ENCODE measurements around the gene GDAP2.
A peak's percentile ranks its signal among the peaks of the same experiment; 100 is the strongest.
"Not testable (repeated sequence)": the region's sequence is repeated elsewhere in the genome, so short reads cannot be mapped to it uniquely, and the experiment has no call there.

Gene GDAP2

DNA sequence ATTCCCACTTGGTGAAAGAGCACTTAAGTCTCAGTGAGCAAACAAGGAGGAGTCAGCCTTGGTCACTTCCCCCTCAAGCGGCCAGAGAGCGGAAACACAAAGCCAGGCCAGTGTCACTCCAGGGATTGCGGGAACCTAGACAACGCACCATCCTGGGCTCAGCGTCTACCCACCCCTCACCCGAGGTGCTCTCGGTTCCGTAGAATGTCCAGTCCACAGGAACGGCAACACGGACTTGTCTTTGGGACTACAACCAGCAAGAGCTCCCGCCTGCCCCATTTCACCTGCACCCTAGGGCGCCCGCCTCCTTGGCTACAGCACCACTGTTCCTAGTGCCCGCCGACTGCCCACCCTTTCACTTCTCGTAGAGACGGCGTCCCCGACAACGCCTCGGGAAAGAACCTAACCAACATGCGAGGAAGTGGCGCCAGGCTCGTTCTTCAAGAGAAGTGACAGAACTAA, 509 bp downstream of the GDAP2 start:
- H3K4me3 Mint-ChIP-seq = peak overlapping the region; percentile 90
- peaks cover 30% of the 10 kb centered on the region for H3K36me3 Mint-ChIP-seq (ENCODE audit: low read depth)
- intact Hi-C loops (cut with micrococcal nuclease) = loop anchor here (2.0 kb wide), 1 partner anchor 1212 kb away; the partner anchor contains the start of gene WARS2
- H3K27ac Mint-ChIP-seq = peak overlapping the region; percentile 98
- H3K4me1 Mint-ChIP-seq (ENCODE audit: low read depth) = peaks cover 53% of the 10 kb centered on the region
- no peaks in the 10 kb centered on the region for H3K27me3 Mint-ChIP-seq
- H3K9me3 Mint-ChIP-seq = no peaks in the 10 kb centered on the region

DNA sequence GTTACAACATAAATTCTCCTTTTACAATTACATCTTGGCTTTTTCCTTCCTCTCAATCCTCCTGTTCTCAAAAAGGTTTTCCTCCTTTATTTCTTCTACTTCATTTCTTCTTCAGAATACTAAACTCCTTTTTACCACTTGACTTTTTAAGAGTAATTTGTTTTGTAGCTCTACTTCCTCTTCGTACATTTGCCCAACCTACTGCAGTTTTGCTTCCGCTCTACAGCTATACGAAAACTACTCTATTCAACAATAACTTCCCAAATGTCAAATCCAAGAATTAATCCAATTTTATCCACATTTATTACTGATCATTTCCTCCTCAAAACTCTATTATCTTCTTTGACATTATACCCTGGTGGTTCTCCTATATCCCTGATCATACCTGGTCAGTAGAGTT, 3.4 kb downstream of the GDAP2 start:
- no peaks in the 10 kb centered on the region for H3K27me3 Mint-ChIP-seq
- peaks cover 33% of the 10 kb centered on the region for H3K36me3 Mint-ChIP-seq (ENCODE audit: low read depth)
- intact Hi-C loops (cut with micrococcal nuclease) = no loop called here
- peak overlapping the region; percentile 62 for H3K4me3 Mint-ChIP-seq
- H3K4me1 Mint-ChIP-seq (ENCODE audit: low read depth) = peaks cover 47% of the 10 kb centered on the region
- H3K9me3 Mint-ChIP-seq = no peaks in the 10 kb centered on the region
- H3K27ac Mint-ChIP-seq = peak overlapping the region; percentile 80

DNA sequence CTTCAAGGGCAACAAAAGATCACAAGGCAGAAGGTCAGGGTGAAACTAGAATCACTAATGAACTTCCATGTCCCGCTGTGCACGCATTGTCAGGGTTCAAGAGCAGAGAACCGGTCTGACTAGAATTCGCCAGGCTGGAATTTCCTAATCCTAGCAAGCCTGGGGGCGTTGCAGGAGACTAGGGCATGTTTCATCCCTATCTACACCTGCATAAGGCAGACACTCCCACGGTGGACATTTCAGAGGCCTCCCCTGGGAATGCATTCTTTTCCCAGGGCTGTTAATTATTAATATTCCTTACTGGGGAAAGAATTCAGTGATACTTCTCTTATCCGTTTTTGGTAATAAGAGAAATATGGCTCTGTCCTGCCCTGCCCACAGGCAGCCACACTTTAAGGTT, 6.7 kb downstream of the GDAP2 start:
- H3K27me3 Mint-ChIP-seq; H3K9me3 Mint-ChIP-seq; H3K27ac Mint-ChIP-seq; H3K4me3 Mint-ChIP-seq; intact Hi-C loops (cut with micrococcal nuclease): not testable (repeated sequence)
- peaks cover 41% of the 10 kb centered on the region for H3K36me3 Mint-ChIP-seq (ENCODE audit: low read depth)
- peaks cover 28% of the 10 kb centered on the region for H3K4me1 Mint-ChIP-seq (ENCODE audit: low read depth)

DNA sequence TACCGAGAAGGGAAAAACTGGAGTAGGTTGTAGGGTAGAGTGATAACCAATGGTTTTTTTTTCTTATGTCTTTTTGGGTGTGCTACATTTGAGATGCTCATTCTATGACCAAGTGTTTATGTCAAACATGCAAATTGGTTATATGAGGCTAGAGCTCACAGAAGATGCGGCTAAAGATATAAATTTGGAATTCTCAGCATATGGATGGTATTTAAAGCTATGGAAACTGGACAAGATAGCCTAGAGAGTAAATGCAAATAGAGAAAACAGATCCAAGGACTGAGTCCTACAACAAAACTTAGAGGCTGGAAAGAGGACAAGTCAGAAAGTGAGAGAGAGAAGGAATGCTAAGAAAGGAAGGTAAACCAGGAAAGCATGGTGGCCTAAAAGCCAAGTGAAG, 7.4 kb downstream of the GDAP2 start:
- no peak overlapping the region for H3K4me3 Mint-ChIP-seq
- peaks cover 27% of the 10 kb centered on the region for H3K4me1 Mint-ChIP-seq (ENCODE audit: low read depth)
- H3K9me3 Mint-ChIP-seq = no peaks in the 10 kb centered on the region
- intact Hi-C loops (cut with micrococcal nuclease) = no loop called here
- no peak overlapping the region for H3K27ac Mint-ChIP-seq
- peaks cover 47% of the 10 kb centered on the region for H3K36me3 Mint-ChIP-seq (ENCODE audit: low read depth)
- no peaks in the 10 kb centered on the region for H3K27me3 Mint-ChIP-seq

DNA sequence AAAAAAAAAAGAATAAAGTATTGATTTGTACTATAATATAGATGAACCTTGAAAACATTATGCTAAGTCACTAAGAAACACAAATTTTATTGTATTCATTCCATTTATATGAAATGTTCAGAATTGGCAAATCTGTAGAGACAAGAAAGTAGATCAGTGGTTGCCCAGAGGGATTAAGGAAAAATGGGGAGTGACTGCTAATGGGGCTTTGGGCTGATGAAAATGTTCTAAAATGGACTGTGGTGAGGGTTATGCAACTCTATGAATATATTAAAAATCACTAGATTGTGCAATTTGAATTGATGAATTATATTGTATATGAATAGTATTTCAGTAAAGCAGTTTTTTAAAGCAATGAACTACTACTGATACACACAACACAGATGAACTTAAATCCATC, 10.0 kb downstream of the GDAP2 start:
- H3K36me3 Mint-ChIP-seq (ENCODE audit: low read depth) = peaks cover 73% of the 10 kb centered on the region
- H3K4me3 Mint-ChIP-seq = no peak overlapping the region
- no peaks in the 10 kb centered on the region for H3K9me3 Mint-ChIP-seq
- peaks cover 14% of the 10 kb centered on the region for H3K4me1 Mint-ChIP-seq (ENCODE audit: low read depth)
- no peaks in the 10 kb centered on the region for H3K27me3 Mint-ChIP-seq
- no peak overlapping the region for H3K27ac Mint-ChIP-seq
- intact Hi-C loops (cut with micrococcal nuclease) = no loop called here

DNA sequence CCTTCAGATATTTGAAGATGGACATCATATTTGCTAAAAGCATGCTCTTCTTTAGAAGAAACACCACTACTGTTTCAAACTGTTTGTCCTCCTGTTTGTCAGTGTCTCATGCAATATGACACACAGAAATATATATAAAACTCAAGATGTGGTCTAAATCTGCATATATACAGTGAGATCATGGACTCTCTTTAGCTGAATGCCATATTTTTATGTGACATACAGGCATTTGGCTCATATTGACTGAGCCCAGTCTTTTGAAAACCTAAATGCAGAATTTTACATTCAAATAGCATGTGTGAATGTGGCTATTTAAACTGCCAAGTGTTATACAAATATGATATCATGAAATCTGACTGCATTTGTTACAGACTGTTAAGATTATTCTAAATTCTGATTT, 18.4 kb downstream of the GDAP2 start:
- H3K4me1 Mint-ChIP-seq (ENCODE audit: low read depth) = peaks cover 7% of the 10 kb centered on the region
- H3K36me3 Mint-ChIP-seq (ENCODE audit: low read depth) = peaks cover 76% of the 10 kb centered on the region
- intact Hi-C loops (cut with micrococcal nuclease) = no loop called here
- H3K27me3 Mint-ChIP-seq = no peaks in the 10 kb centered on the region
- H3K4me3 Mint-ChIP-seq = no peak overlapping the region
- H3K27ac Mint-ChIP-seq = no peak overlapping the region
- no peaks in the 10 kb centered on the region for H3K9me3 Mint-ChIP-seq

DNA sequence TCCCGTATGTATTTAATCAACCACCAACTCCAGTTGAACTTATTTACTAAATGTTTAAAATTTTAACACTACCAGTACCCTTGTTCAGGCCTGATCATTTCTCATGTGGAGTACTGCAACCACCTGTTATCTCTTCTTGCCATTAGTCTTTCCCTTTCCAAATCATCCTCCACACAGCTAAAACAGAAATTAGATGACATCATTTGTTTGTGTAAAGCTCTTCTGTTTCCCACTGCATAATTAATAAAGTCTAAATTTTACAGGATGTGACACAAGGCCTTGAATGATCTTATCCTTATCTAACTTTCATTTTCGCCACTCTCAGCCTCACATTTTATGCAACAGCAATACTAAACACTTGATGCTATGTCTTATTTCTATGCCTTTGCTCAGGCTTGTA, 24.4 kb downstream of the GDAP2 start:
- Mint-ChIP-seq H3K27ac (no peak overlapping the region), H3K9me3 (no peaks in the 10 kb centered on the region), H3K4me3 (no peak overlapping the region), H3K4me1 (ENCODE audit: low read depth) (no peaks in the 10 kb centered on the region), H3K36me3 (ENCODE audit: low read depth) (peaks cover 86% of the 10 kb centered on the region), H3K27me3 (no peaks in the 10 kb centered on the region)
- intact Hi-C loops (cut with micrococcal nuclease) = loop anchor here (5.0 kb wide), 1 partner anchor 37 kb away; no protein-coding TSS in a partner anchor

DNA sequence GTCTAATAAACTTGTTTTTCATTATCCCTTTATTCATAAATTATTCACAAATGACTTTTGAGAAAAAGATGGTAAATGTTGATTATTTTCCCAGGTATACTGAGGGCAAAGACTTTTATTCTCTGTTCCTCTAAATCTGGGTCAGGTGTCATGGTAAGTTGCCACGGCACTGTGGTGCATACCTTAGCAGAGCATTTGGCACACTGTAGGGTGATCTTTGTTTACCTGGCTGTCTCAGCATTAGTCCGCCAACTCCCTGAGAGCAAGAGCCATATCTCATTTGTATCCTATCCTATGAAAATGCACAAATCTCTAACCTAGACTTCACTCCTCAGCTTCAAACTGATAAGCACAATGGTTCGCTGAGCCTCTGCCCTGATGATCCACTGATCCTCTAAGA, 24.9 kb downstream of the GDAP2 start:
- H3K27me3 Mint-ChIP-seq = no peaks in the 10 kb centered on the region
- peaks cover 91% of the 10 kb centered on the region for H3K36me3 Mint-ChIP-seq (ENCODE audit: low read depth)
- H3K4me1 Mint-ChIP-seq (ENCODE audit: low read depth) = no peaks in the 10 kb centered on the region
- no peaks in the 10 kb centered on the region for H3K9me3 Mint-ChIP-seq
- intact Hi-C loops (cut with micrococcal nuclease) = no loop called here
- no peak overlapping the region for H3K4me3 Mint-ChIP-seq
- no peak overlapping the region for H3K27ac Mint-ChIP-seq

DNA sequence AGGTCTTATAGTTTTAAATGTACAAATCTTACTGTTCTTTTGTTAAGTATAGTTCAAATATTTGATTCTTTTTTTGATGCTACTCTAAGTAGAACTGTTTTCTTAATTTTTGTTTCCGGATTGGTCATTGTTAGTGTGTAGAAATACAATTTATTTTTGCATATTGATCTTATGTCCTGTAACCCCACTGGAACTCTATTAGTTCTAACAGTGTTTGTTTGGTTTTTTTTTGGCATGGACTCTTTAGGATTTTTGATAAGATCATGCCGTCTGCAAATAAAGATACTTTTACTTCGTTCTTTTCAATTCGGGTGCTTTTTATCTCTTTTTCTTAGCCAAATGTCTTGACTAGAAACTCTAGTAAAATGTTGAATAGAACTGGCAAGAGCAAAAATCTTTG, 26.5 kb downstream of the GDAP2 start:
- intact Hi-C loops (cut with micrococcal nuclease) = no loop called here
- Mint-ChIP-seq H3K4me1 (ENCODE audit: low read depth) (no peaks in the 10 kb centered on the region), H3K27me3 (no peaks in the 10 kb centered on the region), H3K36me3 (ENCODE audit: low read depth) (peaks cover 100% of the 10 kb centered on the region), H3K4me3 (no peak overlapping the region), H3K9me3 (no peaks in the 10 kb centered on the region), H3K27ac (no peak overlapping the region)

DNA sequence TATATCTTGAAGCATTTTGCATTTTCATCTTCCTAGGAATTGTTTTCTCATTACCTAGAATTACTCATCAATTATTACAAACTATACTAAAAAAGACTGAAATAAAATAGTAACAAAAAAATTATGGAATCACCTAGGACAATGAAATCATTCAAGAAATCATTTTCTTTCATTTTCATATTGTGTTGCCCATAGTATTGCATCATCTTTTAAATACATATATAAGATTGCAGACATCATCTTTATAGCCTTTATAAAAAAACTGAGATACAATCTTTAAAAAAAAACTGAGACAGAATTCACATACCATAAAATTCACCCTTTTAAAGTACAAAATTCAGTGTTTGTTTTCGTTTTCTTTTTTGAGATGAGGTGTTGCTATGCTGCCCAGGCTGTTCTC, 29.6 kb downstream of the GDAP2 start:
- H3K4me3 Mint-ChIP-seq = no peak overlapping the region
- no peak overlapping the region for H3K27ac Mint-ChIP-seq
- H3K9me3 Mint-ChIP-seq = no peaks in the 10 kb centered on the region
- H3K36me3 Mint-ChIP-seq (ENCODE audit: low read depth) = peaks cover 97% of the 10 kb centered on the region
- no peaks in the 10 kb centered on the region for H3K27me3 Mint-ChIP-seq
- intact Hi-C loops (cut with micrococcal nuclease) = no loop called here
- no peaks in the 10 kb centered on the region for H3K4me1 Mint-ChIP-seq (ENCODE audit: low read depth)

DNA sequence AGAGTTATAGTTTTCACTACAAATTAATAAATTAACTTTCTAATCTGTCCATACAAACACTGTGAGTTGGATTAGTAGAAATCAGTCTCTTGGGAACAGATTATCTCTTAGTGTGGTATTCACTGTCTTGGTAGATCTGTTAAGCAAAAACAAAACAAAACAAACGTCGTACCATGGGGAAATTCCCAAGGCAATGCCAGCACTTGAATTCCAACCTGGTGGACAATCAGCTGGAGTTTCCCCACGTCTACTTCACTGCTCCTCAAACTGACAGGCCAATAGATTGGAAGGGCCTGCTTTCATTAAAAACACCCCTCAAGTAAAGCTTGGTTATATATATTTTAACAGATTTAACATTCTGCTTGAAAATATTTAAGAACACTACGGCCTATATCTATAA, 31.9 kb downstream of the GDAP2 start:
- H3K36me3 Mint-ChIP-seq (ENCODE audit: low read depth) = peaks cover 75% of the 10 kb centered on the region
- no peaks in the 10 kb centered on the region for H3K4me1 Mint-ChIP-seq (ENCODE audit: low read depth)
- no peak overlapping the region for H3K27ac Mint-ChIP-seq
- intact Hi-C loops (cut with micrococcal nuclease) = no loop called here
- H3K9me3 Mint-ChIP-seq = no peaks in the 10 kb centered on the region
- H3K27me3 Mint-ChIP-seq = no peaks in the 10 kb centered on the region
- no peak overlapping the region for H3K4me3 Mint-ChIP-seq

DNA sequence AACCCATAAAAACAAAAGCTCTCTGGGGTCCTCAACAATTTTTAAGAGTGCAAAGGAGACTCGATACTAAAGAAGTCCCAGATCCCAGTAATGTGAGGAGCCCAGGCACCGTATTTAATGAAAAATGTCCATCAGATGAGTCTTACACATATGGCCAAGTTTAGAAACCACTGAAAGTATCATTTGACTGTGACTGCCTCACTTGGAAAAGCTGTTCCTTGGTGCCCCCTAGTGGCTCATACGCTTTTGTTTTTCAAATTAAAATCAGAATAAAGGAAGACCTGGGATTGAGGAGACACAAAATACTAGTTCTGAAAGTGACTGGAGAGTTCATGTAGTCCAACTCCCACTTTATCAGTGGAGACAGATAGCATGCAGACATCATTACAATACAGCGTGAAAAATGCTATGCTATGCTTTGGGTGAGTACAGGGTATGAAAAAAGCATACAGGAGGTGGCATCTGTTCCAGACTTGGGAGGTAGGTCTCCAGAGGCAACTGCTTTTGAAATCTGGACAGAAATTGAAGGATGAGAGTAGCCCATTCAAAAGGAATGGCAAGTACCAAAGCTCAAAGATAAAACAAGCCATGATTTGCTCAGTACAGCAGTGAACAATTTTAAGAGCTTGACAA, 33.8 kb downstream of the GDAP2 start:
- intact Hi-C loops (cut with micrococcal nuclease) = no loop called here
- Mint-ChIP-seq H3K27ac (no peak overlapping the region), H3K4me1 (ENCODE audit: low read depth) (no peaks in the 10 kb centered on the region), H3K27me3 (no peaks in the 10 kb centered on the region), H3K4me3 (no peak overlapping the region), H3K36me3 (ENCODE audit: low read depth) (peaks cover 67% of the 10 kb centered on the region), H3K9me3 (no peaks in the 10 kb centered on the region)

DNA sequence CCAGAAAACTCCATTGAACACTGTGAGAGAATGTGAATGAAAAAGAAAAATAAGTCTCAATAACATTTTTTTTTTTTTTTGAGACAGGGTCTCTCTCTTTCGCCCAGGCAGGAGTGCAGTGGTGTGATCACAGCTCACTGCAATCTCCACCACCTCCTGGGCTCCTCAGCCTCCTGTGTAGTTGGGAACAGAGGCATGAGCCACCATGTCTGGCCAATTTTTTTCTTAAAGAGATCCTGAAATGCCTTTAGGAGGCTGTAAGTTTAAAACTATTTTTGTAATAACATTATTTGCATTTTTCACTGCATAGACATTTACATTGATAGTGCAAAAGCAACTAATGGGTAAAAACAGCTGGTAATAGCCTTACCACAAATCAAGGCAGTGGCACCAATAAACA, 35.3 kb downstream of the GDAP2 start:
- intact Hi-C loops (cut with micrococcal nuclease) = no loop called here
- H3K4me1 Mint-ChIP-seq (ENCODE audit: low read depth) = no peaks in the 10 kb centered on the region
- peaks cover 60% of the 10 kb centered on the region for H3K36me3 Mint-ChIP-seq (ENCODE audit: low read depth)
- H3K4me3 Mint-ChIP-seq = no peak overlapping the region
- no peaks in the 10 kb centered on the region for H3K27me3 Mint-ChIP-seq
- no peak overlapping the region for H3K27ac Mint-ChIP-seq
- H3K9me3 Mint-ChIP-seq = no peaks in the 10 kb centered on the region

DNA sequence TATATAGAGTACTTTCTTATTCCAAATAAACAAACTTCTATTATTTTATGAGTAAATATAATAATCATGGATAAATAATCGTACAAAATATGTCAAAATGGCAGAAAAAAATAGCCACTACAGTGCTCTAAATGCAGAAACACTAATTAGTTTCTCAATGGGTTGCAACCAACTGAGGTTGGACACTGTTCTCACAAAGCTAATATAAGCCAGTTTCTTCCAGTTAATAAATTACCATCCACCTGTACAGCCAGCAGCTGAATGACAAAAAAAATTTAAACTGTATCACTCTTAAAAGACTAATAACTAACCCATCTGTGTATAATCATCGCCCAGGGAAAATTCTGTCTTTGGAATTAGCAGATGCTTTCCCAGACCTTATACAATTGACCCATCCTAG, 36.9 kb downstream of the GDAP2 start:
- H3K36me3 Mint-ChIP-seq (ENCODE audit: low read depth) = peaks cover 51% of the 10 kb centered on the region
- intact Hi-C loops (cut with micrococcal nuclease) = no loop called here
- H3K9me3 Mint-ChIP-seq = no peaks in the 10 kb centered on the region

DNA sequence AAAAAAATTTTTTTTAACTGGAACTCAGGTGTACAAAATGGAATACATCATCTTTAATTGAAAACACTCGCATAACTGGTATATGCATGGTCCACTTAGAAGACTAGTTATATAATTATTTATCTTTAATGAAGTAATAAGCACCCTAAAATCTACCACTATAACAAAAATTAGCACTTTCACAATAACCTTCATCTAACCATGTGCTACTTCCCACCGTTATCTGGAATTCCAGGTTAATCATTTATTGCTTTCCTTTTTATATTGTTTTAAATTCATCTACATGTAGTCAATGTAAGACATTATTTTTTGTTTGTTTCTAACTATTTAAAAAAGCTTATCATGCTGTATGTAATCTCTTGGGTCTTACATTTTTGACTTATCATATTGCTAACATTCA, 39.0 kb downstream of the GDAP2 start:
- H3K36me3 Mint-ChIP-seq (ENCODE audit: low read depth) = peaks cover 44% of the 10 kb centered on the region
- intact Hi-C loops (cut with micrococcal nuclease) = no loop called here

More for the DNA sequence above, 36.9 kb downstream of the GDAP2 start:
- no peaks in the 10 kb centered on the region for H3K27me3 Mint-ChIP-seq
- no peak overlapping the region for H3K4me3 Mint-ChIP-seq
- no peak overlapping the region for H3K27ac Mint-ChIP-seq
- H3K4me1 Mint-ChIP-seq (ENCODE audit: low read depth) = no peaks in the 10 kb centered on the region

More for the DNA sequence above, 39.0 kb downstream of the GDAP2 start:
- H3K4me3 Mint-ChIP-seq = no peak overlapping the region
- no peaks in the 10 kb centered on the region for H3K9me3 Mint-ChIP-seq
- no peaks in the 10 kb centered on the region for H3K4me1 Mint-ChIP-seq (ENCODE audit: low read depth)
- H3K27ac Mint-ChIP-seq = no peak overlapping the region
- no peaks in the 10 kb centered on the region for H3K27me3 Mint-ChIP-seq

All from dendritic cell treated with granulocyte-macrophage colony-stimulating factor and Interleukin-4, amounts not matched to agents 40 ng/mL and 50 ng/mL, for 4 days (primary cell).